Activated CD8-positive, alpha-beta memory T cell treated with anti-CD3 and anti-CD28 coated beads for 24 hours (primary cell): ENCODE measurements around the gene ZDBF2.
"Not testable (repeated sequence)": the region's sequence is repeated elsewhere in the genome, so short reads cannot be mapped to it uniquely, and the experiment has no call there.

Experiments used
- DNase-seq: peaks from one replicate; pipeline ENCODE4 v3.0.0-alpha.2; 2020

ZDBF2 gene

DNA sequence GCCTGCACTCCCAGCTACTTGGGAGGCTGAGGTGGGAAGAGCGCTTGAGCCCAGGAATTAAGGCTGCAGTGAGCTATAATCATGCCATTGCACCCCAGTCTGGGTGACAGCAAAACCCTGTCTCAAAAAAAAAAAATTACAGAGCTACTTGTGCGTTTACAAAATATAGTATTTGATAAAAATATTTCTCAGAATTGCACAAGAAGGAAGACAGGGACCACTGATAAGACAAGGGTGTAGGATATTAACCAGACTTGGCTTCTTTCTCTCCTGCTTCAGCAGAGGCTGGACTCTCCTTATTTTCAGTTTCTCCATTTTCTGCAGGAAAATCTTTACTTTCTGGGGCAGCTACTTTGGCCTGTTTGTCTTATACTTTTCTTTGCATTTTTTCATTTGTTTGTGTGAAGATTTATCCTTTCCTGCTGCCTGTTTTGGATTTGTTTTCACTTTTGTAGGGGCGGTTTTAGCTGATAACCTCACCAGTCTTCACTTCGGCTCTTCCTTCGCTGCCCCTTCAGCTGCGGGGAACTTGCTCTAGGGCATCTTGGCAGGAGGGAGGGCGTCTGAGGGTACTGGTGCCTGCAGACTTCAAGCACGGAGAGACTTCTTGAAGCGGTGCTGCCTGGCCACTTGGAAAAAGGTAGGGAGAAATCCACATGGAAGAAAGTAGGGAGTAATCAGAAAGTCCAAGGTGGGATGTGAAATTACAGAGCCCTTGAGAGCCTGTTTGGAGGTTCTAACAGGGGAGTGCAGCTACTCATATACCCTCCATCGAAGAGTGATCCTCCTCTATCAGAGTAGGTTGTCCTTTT lies 14.9 kb upstream of the ZDBF2 start:
- DNase-seq, result no peak

DNA sequence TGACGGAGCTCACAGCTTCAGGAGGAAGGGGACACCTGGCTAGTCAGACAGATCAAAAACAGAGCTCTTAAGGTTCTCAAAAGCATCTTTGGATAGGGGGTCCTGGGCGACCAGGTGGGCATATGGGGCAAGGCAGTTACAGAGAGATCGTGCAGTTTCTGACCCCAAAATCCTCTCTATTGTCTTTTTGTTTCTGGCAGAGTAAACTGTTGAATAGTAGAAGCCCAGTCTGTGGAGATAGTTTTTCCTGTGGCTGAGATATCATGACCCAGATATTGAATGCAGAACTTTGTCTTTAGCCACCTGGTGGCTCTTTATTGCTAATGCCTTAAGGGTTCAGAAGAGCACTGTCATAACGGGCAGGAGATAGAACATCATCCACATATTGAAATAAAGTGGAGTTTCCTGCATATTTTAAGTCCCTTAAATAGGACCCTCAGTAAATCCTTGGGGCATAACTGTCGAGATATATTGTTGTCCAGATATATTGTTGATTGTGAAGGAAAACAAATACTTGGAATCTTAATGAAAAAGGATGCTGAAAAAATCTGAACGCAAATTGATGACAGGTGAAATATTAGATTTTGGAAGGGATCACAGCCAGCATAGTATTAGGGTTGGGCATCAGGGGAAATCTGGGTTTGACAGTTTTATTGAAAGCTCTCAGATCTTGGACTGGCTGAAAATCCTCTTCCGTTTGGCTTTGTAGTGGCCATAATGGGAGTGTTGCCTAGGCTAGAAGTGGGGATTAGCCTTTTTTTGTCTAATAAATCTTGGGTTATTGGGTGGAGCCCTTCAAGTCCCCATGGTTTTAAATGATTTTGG lies 14.1 kb upstream of the ZDBF2 start:
- no peak for DNase-seq

DNA sequence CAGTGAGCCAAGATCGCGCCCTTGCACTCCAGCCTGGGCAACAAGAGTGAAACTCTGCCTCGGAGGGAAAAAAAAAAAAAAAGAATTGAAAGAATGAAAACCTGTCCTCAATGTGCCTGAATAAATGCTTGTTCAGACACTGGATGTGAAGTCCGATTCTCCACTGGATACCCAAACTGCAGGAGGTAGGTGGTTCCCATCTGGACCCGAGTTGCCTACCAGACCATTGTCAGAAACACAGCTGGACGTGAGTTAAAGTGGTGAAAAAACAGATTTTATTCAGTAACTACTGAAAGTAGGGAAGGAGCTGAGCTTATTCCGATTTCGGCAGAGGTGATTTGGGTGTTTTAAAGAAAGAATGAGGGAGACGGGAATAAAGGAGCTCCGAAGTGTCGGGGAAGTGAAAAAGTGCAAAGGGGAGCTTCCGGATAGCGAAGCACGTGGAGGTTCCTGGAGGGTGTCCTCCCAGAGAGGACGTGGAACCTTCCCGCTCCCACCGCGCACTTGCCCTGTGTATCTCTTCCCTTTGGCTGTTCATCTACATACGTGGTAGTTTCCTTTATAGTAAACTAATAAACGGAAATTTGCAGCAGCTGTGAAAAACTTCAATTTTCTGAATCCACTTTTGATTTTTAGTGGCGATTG lies 10.4 kb upstream of the ZDBF2 start:
- DNase-seq, result no peak

DNA sequence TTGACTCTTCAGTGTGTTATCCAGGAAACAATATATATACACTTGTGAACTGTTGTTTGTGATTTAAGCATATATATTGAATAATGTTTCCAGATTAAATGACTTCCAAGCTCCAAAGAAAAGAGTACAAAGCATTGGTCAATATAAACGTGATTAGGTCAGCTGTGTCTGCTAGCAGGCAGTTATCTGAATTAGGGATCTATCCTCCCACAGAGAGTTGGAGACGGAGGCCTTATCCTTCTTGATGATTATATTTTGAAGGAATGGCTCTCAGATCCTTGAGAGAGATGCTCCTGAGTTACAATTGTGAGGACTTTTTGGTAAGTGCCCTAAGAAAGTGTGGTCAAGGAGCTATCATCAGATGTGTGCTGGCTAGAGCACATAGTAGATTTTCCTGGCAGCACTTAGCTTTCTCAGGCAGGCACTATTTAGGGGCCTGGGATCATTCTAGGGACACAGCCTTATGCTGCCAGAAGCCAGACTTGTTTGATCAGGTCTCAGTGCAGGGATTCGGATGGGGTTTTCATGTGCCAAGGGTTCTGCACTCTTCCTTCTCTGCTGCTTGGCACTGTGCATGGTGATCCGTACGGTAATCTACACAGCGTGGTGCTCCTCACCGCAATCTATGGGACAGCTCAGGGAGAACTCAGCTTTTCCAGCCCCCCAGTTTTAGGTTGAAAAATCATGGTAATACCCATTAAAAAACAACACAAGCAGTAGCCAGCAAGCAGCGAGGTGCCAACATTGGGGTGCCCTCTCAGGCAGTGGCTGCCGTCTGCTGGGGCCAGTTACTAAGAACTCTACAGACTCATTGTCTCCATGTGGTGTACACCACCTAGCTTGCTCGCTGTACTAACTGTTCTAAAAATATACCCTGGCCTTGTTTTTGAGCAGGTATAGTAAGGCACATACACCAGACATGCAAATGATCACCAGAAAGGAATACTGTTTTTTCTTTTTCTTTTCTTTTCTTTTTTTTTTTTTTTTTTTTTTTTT lies 8.0 kb upstream of the ZDBF2 start:
- no peak for DNase-seq

DNA sequence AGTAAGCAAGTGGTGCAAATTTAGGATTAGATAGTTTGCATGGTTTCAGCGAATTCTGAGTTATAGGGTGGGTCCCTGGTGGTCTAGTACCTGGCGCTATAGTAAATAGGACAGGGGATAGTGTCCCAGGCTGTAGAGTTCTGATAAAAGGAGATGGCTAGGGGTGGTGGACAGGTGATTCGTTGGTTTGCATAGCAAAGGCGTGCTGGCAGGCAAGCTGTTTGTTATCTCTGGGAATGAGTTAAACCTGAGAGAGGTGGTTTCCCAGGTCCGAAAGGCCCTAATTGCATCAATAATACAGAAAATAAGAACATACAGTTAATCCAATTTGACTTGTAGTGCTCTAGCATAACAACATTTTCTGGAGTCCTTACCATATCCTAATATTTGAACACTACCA lies 6.9 kb upstream of the ZDBF2 start:
- no peak for DNase-seq

DNA sequence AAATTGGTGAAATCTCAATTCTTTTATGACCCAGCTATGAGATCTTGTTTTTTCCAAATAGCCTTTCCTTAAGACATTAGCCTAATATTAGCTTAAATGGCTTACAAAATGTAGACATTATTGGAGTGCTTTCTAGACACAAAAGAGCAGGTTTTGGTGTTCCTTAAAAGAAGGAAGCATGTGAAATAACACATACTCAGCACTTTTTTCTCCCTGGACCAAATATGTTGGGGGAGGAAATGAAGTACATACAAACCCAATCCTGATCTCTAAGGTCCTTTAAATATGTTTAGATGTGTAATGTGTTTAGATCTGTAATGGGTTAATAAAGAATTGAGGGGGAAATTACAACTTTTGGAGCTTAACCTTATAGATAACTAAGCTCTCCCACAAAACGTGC lies 3.4 kb upstream of the ZDBF2 start:
- no peak for DNase-seq

DNA sequence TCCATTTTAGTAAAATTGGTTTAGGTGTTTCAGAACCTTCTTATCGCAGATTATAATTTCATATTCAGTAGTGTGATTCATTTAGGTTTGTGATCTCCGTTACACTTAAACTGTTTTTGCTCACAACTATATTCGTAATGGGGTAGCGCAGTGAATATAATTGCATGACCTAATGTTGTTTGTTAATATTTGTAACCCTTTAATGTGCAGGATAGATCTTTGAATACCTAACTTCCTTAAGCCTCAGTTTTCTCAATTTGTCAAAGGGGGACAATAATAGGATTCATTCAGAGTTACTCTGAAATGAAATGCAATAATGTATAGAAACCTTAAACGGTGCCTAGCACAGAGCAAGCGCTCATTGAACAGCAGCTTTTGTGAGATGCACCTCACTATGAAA lies 558 bp upstream of the ZDBF2 start:
- no peak for DNase-seq

DNA sequence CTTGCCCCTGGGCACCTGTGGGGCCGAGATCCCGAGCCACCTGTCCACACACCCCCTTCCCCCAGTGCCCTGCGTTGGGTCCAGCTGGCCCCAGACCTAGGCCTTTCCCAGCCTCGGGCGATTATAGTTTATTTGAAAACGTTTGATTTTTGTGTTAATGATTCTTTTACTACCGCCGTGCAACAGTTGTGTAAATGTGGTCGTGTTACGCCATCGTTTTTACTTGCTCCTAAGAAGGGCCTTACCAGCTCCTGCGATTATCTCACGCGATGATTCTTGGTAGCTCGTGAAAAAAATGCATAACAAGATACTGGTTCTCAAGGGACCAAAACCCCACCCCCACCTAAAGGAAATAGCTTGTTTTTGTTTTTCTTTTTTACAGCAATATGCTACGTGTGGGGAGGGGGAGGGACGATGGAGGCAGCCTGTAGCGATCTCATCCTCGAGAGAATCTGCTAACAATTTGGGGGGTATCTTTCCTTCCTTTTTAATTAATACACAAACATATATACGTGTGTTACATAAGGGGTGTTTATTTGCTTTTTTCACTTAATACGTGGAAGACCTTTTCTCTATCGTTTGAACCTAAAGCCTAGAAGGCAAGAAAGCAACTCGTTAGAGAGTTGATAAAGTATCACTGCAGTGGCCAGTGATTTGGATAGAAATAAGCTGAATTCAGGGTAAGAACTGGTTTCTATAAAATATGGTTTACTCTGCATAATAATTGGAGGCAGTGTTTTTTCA lies 1.0 kb downstream of the ZDBF2 start:
- DNase-seq, result peak; percentile 61

DNA sequence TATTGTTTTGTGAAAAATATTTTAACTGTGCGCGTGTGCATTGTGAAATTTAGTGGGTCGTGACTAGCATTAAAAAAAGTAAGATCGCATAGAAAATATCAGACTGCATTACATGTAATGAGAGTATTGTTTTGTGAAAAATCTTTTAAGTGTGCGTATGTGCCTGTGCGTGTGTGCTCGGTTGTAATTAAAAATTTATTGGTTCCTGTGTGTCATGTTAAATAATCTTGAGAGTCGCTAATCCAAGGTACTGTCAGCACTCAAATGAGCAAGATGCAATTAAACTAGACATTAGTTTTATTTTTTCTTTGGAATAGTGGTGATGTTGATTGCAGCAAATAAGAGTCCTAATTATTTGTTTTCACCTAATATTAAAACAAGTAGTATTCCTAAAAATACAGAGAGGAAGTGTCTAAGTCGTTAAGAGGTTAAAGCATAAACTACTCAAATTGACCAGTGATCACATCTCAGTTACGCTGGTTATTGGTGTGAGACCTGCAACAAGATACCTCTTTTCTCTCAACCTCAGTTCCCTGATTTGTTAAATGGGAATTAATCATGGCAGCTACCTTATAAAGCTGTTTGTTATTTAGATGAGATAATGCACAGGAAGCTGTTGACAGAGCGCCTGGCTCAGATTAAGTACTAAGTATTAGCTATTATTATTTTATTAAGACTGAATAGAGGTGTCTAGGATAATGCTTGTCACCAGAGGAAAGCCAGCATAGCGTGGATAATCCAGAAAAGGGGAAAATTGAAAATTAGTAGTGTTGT lies 1.9 kb downstream of the ZDBF2 start:
- DNase-seq, result no peak

DNA sequence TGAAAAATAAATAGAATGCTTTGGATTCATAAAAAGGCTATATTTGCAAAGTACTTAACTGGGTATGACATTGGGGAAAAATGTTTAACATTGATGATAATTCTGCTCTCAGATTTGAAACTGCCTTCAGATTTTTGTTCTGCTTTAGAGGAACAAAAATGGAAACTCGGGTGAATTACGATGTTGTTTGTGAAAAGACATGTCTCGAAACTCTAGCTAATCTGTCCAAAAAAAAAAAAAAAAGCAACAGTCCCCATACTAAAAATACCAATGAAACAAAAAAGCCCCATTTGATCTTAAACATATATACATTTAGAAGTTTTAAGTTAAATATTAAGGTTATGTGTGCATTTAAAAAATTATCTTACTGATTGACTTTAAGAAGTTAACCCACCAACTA lies 3.0 kb downstream of the ZDBF2 start:
- DNase-seq, result no peak

DNA sequence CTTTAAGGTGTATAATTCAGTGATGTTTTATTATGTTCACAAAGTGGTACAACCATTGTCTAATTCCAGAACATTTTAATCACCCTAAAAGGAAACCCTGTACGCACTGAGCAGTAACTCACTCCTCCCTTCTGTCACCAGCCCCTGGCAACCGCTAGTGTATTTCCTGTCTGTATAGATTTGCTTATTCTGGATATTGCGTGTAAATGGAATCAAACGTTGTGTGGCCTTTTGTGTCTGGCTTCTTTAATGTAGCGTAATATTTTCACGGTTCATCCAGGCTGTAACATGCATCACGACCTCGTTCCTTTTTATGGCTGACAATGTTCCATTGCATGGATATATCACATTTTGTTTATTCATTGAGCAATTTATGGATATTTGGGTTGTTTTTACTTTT lies 8.3 kb downstream of the ZDBF2 start:
- DNase-seq, result no peak

DNA sequence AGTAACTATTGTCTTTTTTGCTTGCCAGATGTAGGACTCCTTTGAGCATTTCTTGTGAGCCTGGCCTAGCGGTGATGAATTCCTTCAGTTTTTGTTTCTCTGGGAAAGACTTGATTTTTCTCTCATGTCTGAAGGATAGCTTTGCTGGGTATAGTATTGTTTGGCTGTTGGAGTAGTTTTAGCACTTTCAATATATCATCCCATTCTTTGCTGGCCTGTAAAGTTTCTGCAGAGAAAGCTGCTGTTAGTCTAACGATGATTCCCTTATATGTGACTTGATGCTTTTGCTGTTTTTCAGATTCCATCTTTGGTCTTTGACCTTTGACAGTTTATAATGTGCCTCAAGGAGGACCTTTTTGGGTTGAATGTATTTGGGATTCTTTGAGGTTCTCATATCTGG lies 12.7 kb downstream of the ZDBF2 start:
- no peak for DNase-seq

DNA sequence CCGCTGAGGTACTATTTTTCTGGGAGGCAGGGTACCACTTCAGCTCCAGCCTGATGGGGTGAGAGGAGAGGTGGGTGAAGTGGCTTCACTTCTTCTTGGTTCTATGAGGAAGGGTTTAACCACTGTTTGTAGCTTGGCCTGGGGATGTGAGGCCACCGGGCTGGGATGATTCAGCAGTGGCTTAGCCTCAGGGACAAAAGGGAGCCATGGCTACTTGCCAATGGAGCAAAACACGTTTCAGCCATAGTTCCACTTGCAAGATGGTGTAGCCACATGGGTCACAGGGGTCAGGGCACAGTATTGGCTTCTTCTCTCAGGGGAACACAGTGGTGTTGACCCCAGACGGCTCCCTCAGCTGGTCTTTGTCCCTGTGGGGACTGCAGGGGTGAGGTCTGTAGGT lies 14.9 kb downstream of the ZDBF2 start:
- no peak for DNase-seq

DNA sequence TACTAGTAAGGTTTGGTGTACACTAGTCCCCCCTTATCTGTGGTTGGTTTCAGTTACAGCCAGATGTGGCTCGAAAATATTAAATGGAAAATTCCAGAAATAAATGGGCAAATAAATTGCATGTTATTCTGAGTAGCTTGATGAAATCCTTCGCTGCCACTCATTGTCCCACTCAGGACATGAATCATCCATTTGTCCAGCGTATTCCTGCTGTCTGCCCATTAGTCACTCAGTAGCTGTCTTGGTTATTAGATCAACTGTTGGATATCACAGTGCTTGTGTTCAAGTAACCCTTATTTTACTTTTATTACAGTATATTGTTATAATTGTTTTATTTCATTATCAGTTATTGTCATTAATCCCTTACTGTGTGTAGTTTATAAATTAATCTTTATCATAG lies 21.7 kb downstream of the ZDBF2 start:
- no peak for DNase-seq

DNA sequence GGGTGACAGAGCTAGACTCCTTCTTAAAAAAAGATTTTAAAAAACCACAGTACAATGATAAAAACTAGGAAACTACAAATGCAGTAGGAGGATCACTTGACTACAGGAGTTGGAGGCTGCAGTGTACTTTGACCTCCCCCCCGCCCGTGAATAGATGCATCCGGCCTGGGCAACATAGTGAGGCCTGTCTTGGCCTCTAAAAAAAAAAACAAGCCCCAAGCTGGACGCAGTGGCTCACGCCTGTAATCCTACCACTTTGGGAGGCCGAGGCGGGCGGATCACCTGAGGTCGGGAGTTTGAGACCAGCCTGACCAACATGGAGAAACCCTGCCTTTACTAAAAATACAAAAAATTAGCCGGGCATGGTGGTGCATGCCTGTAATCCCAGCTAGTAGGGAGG lies 25.1 kb downstream of the ZDBF2 start:
- not testable (repeated sequence) for DNase-seq

DNA sequence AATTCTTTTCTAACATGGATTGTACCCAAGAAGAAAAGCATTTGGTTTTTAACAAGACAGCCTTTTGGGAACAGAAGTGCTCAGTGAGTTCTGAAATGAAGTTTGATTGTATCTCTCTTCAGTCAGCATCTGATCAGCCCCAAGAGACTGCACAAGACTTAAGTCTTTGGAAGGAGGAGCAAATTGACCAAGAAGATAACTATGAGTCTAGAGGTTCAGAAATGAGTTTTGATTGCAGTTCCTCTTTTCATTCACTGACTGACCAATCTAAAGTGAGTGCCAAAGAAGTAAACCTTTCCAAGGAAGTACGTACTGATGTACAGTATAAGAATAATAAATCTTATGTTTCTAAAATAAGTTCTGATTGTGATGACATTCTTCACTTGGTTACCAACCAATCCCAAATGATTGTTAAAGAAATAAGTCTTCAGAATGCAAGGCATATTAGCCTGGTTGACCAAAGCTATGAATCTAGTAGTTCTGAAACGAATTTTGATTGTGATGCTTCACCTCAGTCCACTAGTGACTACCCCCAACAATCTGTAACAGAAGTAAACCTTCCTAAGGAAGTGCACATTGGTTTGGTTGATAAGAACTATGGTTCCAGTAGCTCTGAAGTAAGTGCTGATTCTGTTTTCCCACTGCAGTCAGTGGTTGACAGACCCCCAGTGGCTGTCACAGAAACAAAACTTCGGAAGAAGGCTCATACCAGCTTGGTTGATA lies 31.2 kb downstream of the ZDBF2 start:
- DNase-seq, result no peak

DNA sequence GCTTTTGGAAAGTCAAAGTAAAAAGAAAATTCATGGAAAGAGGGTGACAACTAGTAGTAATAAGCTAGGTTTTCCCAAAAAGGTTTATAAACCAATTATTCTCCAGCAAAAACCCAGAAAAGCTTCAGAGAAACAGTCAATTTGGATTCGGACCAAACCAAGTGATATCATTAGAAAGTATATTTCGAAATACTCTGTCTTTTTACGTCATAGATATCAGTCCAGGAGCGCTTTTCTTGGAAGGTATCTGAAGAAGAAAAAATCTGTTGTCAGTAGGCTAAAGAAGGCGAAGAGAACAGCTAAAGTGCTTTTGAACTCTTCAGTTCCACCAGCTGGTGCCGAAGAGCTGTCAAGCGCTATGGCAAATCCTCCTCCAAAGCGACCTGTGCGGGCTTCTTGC lies 36.6 kb downstream of the ZDBF2 start:
- no peak for DNase-seq

DNA sequence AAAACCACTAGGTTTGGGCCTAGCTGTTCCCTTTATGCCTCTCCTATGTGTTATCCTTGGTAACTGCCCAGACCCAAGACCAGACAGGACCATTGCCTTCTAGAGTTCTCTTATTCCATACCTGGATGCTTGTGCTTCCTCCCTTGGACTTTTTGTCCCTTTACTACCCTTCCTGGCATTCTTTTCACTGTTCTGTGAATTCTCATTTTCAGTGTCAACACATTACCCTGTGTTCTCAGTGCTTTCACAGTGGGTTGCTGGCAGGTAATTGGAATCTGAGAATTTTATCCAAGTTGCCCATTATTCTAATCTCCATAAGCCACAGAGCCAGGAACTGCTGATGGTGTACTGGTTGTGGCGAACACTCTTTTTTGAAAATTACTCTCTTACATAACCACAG lies 41.7 kb downstream of the ZDBF2 start:
- no peak for DNase-seq

DNA sequence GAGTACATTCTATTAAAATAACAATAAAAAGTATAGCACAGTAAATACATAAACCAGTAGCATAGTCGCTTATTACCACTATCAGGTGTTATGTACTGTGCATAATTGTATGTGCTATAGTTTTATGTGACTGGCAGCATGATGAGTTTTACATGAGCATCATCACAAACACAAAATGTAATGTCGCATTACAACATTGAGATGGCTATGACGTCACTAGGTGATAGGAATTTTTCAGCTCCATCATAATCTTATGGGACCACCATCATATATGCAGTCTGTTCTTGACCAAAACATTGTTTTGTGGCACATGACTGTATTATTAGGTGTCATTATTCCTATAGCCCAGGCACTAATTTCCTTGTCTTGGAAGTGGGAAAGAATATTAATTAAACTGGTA lies 48.6 kb downstream of the ZDBF2 start:
- no peak for DNase-seq

DNA sequence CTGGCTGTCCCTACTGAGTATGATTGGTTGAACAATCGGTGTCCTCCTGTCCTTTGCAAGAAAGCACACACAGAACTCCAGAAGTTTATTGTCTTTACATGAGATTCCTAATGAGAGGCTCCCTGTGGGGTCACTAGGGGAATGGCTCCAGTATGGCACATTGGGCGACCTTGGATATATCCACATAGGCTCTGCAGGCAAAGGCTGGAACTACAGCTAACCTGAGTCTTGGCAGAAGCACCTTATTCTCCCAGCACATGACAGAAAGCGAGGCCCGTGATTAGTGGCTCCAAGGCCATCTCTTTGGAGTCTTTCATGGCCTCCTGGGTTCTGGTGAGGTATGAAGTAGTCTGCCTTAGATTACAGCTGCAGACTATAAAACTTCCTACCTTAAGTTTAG lies 49.0 kb downstream of the ZDBF2 start:
- no peak for DNase-seq
